ENCODE measurements around the gene PROK1. TPM values are rescaled to one million over a fixed set of nuclear protein-coding genes. Genes with fewer than 3 reads are reported as not detected.
A peak's percentile ranks its signal among the peaks of the same experiment; 100 is the strongest.
"Not testable (repeated sequence)": the region's sequence is repeated elsewhere in the genome, so short reads cannot be mapped to it uniquely, and the experiment has no call there.

Gene PROK1
- not detected for total RNA-seq

GRCh38 chr1:110450929-110451328, at the start of gene PROK1:
PROK1 (plus strand) TSS chr1:110451149; CDS start chr1:110451217, 68 bp downstream.
- no peak for DNase-seq

GRCh38 chr1:110403805-110404204, 47.1 kb upstream of the PROK1 start:
- DNase-seq, result no peak

GRCh38 chr1:110404401-110404800, 46.5 kb upstream of the PROK1 start:
- no peak for DNase-seq

GRCh38 chr1:110406407-110406806, 44.5 kb upstream of the PROK1 start:
- not testable (repeated sequence) for DNase-seq

- DNase-seq, result peak; percentile 97
Measured at GRCh38 chr1:110407260-110408210, 43.4 kb upstream of the PROK1 start, which contains the start of gene LAMTOR5. LAMTOR5 (minus strand) TSS chr1:110407694; CDS start chr1:110407620, 74 bp downstream.

GRCh38 chr1:110408488-110408887, 42.5 kb upstream of the PROK1 start:
- DNase-seq, result no peak

- no peak for DNase-seq
Measured at GRCh38 chr1:110409316-110409715, 41.6 kb upstream of the PROK1 start.

- no peak for DNase-seq
Measured at GRCh38 chr1:110411173-110411735, 39.7 kb upstream of the PROK1 start.

GRCh38 chr1:110412576-110412975, 38.4 kb upstream of the PROK1 start:
- DNase-seq, result peak; percentile 81

GRCh38 chr1:110413045-110413444, 37.9 kb upstream of the PROK1 start:
- DNase-seq, result not testable (repeated sequence)

GRCh38 chr1:110418729-110419128, 32.2 kb upstream of the PROK1 start:
- DNase-seq, result no peak

- DNase-seq, result no peak
Measured at GRCh38 chr1:110420023-110420662, 30.8 kb upstream of the PROK1 start.

GRCh38 chr1:110420874-110421793, 29.8 kb upstream of the PROK1 start:
- no peak for DNase-seq

GRCh38 chr1:110424699-110425611, 26.0 kb upstream of the PROK1 start:
- peak; percentile 77 for DNase-seq

GRCh38 chr1:110425612-110426152, 25.3 kb upstream of the PROK1 start:
- peak; percentile 93 for DNase-seq

GRCh38 chr1:110426854-110427253, 24.1 kb upstream of the PROK1 start:
- DNase-seq, result no peak

GRCh38 chr1:110428946-110429345, 22.0 kb upstream of the PROK1 start:
- no peak for DNase-seq

GRCh38 chr1:110430366-110430765, 20.6 kb upstream of the PROK1 start:
- no peak for DNase-seq

- DNase-seq, result no peak
Measured at GRCh38 chr1:110430901-110431300, 20.0 kb upstream of the PROK1 start.

- DNase-seq, result no peak
Measured at GRCh38 chr1:110433213-110433612, 17.7 kb upstream of the PROK1 start.

All from tongue (tissue), 2 donors.